ENCODE results near the gene KRT17.

GRCh38 chr17:41651625-41652460 lies 27.5 kb upstream of the KRT17 start:
- TF ChIP-seq CTCF (IDR thresholded peaks at IDR 0.05): no peak
- no peak for TF ChIP-seq POLR2A (IDR thresholded peaks at IDR 0.05)

Measured in adrenal gland (tissue), 5 donors.